BJ (cell line): ENCODE measurements around the gene LMX1B. TPM values are rescaled to one million over a fixed set of nuclear protein-coding genes. Genes with fewer than 3 reads are reported as not detected.

Experiments used
- CTCF ChIA-PET: fragments of 350-600 bp; formaldehyde crosslinking; extraction: SDS; loops from one replicate; lab custom pipeline; 2021; ENCODE audit warnings: antibody characterized with exemption, inconsistent platforms; lab: Yijun Ruan, JAX
- POLR2A ChIA-PET: fragments of 300-600 bp; sonication (Branson Sonifier 250); formaldehyde crosslinking; extraction: SDS; loops from one replicate; lab custom pipeline; 2021; ENCODE audit warnings: antibody characterized with exemption; lab: Charles Lee
- DNase-seq: peaks from one replicate; pipeline ENCODE4 v3.0.0-alpha.2; 2011; ENCODE audit warnings: low read depth
- H3K27me3 ChIP-seq: 2 replicates; pipeline ENCODE4 v1.6.0; 2011; ENCODE audit warnings: low read length; ENCODE audit not compliant: control insufficient read depth, insufficient read depth
- H3K36me3 ChIP-seq: 2 replicates; pipeline ENCODE4 v1.5.1; 2011; ENCODE audit warnings: low read length; ENCODE audit not compliant: control insufficient read depth, insufficient read depth
- H3K4me3 ChIP-seq: 2 replicates; pipeline ENCODE4 v1.5.1; 2011; ENCODE audit warnings: low read depth, mild to moderate bottlenecking, control low read depth, low read length
- polyA plus RNA-seq: library from polyadenylated mRNA; depleted of rRNA; stranded (reverse); fragments of >200 nt; gene quantifications from 2 replicates; pipeline ENCODE4 v1.2.3, GENCODE V29; 2011
- TF ChIP-seq, protein P1 (sequence below): IDR thresholded peaks from 2 replicates; pipeline ENCODE4 v1.5.1; 2011; ENCODE audit warnings: low read depth, mild to moderate bottlenecking, control low read depth, inconsistent platforms, low read length, moderate library complexity; ENCODE audit not compliant: insufficient read depth

The LMX1B gene
- polyA plus RNA-seq, 1 experiment = not detected

DNA sequence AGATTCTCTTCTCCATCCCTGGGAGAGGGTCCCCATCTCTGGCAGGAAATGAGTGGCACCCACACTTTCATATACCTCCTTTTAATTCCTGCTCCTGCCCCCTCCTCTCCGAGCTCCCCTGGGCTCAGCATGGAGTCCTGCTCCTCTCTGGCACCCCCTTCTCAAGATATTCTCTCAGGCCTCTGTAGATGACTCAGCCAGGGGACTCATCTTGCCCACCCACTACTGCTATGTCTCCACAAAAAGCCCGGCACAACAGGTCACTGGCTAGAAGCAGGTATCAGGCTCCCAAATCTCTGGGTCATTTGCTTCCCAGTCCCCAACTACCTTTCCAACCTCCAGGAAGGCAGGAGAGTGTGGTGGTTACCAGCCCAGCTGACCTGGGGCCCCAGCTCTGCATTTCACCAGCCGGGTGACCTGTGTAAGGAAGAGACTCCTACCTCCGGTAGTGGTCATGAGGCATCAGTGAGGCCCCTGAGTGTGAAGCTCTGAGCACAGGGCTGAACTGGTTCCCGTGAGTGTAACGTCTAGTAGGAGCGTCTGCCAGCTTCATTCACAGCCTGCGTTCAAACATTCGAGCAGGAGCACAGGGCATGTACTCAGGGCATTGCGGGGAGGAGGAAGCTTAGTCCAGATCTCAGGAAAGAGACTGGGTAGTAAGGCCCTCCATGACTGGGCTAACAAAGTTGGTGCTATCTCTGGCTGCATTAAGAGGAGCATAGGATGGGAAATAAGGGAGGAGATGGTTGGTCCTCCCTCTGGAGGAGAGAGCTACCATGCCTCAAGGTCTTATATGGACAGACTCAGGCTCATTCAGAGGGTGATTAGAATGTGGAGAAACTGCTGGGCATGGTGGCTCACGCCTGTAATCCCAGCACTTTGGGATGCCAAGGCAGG, 63.7 kb downstream of the LMX1B start:
- Histone ChIP-seq H3K4me3 (no peak overlapping the region), H3K36me3 (no peaks in the 10 kb centered on the region), H3K27me3 (peaks cover 15% of the 10 kb centered on the region)
- CTCF ChIA-PET = interaction anchor here (1.1 to 3.0 kb wide), 3 partner anchors 12 to 28 kb away, joined by 3 to 14 read pairs (median 14); no protein-coding TSS in a partner anchor
- TF ChIP-seq, protein P1, sequence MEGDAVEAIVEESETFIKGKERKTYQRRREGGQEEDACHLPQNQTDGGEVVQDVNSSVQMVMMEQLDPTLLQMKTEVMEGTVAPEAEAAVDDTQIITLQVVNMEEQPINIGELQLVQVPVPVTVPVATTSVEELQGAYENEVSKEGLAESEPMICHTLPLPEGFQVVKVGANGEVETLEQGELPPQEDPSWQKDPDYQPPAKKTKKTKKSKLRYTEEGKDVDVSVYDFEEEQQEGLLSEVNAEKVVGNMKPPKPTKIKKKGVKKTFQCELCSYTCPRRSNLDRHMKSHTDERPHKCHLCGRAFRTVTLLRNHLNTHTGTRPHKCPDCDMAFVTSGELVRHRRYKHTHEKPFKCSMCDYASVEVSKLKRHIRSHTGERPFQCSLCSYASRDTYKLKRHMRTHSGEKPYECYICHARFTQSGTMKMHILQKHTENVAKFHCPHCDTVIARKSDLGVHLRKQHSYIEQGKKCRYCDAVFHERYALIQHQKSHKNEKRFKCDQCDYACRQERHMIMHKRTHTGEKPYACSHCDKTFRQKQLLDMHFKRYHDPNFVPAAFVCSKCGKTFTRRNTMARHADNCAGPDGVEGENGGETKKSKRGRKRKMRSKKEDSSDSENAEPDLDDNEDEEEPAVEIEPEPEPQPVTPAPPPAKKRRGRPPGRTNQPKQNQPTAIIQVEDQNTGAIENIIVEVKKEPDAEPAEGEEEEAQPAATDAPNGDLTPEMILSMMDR = no peak
- POLR2A ChIA-PET = no interaction called here
- DNase-seq = no peak

DNA sequence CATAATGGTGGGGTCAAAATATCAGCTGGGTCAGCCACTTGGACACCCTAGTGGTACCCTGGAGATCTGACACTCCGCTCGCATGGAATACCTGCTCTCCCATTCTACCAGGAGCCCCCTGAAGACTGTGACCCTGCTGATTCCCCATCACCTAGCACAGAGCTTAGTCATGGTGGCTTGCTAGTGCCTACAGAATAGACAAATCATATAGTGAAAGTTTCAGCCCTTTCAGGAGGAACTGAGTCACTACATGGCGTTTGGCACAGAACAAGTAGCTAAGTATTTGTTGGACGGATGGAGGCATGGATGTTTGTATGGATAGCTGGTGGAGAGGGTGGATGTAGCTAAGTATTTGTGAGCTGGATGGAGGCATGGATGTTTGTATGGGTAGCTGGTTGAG, 65.3 kb downstream of the LMX1B start:
- TF ChIP-seq, protein P1 = no peak
- Histone ChIP-seq H3K4me3 (no peak overlapping the region), H3K36me3 (no peaks in the 10 kb centered on the region), H3K27me3 (peaks cover 16% of the 10 kb centered on the region)
- CTCF ChIA-PET = interaction anchor here (2.6 to 3.0 kb wide), 2 partner anchors 11 to 26 kb away, joined by 14 read pairs; no protein-coding TSS in a partner anchor
- no peak for DNase-seq
- POLR2A ChIA-PET = no interaction called here

DNA sequence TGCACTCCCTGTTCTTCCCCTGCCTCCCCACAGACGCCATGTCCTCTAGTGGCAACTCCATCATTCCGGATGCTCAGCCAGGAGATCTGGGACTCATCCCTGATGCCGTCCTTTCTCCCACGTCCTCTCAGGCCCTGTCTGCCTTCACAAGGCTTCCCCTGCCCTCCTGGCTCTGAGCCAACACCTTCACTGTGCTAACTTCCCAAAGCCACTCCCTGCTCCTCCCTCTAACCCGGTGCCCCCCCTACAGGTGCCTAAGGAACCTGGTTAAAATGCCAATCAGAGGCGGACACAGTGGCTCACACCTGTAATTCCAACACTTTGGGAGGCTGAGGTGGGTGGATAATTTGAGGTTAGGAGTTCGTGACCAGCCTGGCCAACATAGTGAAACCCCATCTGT, 67.6 kb downstream of the LMX1B start:
- CTCF ChIA-PET = no interaction called here
- no peak overlapping the region for H3K4me3 ChIP-seq
- POLR2A ChIA-PET = no interaction called here
- DNase-seq = no peak
- H3K36me3 ChIP-seq = no peaks in the 10 kb centered on the region
- TF ChIP-seq, protein P1 = no peak
- peaks cover 22% of the 10 kb centered on the region for H3K27me3 ChIP-seq

DNA sequence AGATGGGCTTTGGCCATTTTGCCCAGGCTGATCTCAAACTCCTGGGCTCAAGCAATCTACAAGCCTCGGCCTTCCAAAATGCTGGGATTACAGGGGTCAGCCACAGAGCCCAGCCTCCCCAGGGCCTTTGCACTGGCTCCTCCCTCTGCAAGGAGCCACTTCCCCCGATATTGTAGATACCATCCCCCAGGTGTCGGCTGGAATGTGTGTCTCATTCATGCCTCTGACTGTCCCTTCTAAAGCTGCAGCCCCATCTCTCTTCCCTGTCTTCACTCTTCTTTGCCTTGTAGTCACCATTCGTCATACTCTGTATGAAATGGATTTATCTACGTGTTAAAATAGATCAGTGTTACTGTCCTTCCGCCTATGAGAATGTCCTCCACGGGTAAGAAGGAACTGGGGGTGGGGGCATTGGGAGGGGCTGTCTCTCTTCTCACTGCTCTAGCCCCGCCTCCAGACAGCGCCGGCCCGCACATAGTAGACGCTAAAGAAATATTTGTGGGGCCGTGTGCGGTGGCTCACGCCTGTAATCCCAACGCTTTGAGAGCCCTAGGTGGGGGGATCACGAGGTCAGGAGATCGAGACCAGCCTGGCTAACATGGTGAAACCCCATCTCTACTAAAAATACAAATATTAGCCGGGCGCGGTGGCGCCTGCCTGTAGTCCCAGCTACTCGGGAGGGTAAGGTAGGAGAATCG, 68.5 kb downstream of the LMX1B start:
- CTCF ChIA-PET = no interaction called here
- Histone ChIP-seq H3K4me3 (no peak overlapping the region), H3K36me3 (no peaks in the 10 kb centered on the region), H3K27me3 (peaks cover 21% of the 10 kb centered on the region)
- no peak for DNase-seq
- TF ChIP-seq, protein P1 = no peak
- POLR2A ChIA-PET = no interaction called here
